NCI-H2107 treated with DMSO at 0.1 percent for 48 hours (cell line): ENCODE measurements around the gene LRRC63.
"Not testable (repeated sequence)": the region's sequence is repeated elsewhere in the genome, so short reads cannot be mapped to it uniquely, and the experiment has no call there.

Experiments
- DNase-seq: peaks from one replicate; lab custom pipeline; 2025; ENCODE audit not compliant: unreplicated experiment; lab: John Stamatoyannopoulos, UW

Gene LRRC63, protein sequence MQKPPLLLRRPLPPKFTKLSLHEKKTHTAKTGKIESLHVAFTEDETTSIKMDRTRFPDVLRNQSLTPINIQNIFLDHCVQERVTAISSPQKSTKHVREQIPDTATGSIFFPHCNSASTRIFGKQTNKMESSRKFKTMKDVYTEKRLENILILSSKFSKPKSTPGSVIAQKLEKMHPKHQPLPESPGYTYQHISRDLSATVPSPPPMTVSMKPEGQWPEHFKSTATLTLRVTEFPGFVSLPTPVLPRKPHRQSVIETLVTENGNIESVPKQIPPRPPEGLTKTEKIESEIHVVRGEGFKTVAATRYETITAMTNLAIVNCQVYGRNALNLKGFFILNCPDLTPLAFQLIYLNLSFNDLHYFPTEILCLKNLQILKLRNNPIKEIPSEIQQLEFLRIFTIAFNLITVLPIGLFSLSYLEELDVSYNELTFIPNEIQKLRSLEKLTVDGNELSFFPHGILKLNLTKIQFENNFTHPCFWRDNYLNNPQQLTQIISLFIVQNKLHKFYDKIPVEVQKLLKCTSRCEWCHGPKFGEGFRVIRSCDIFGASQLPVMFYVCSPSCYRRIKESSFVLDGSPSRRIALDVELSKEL

GRCh38 chr13:46211483-46212351 is at the start of gene LRRC63:
LRRC63 (plus strand) TSS chr13:46211928; CDS start chr13:46213035, 1,107 bp downstream.
- DNase-seq: peak; percentile 42

GRCh38 chr13:46162741-46163140 is 49.0 kb upstream of the LRRC63 start:
- not testable (repeated sequence) for DNase-seq

GRCh38 chr13:46164661-46165060 is 47.1 kb upstream of the LRRC63 start:
- no peak for DNase-seq

DNA sequence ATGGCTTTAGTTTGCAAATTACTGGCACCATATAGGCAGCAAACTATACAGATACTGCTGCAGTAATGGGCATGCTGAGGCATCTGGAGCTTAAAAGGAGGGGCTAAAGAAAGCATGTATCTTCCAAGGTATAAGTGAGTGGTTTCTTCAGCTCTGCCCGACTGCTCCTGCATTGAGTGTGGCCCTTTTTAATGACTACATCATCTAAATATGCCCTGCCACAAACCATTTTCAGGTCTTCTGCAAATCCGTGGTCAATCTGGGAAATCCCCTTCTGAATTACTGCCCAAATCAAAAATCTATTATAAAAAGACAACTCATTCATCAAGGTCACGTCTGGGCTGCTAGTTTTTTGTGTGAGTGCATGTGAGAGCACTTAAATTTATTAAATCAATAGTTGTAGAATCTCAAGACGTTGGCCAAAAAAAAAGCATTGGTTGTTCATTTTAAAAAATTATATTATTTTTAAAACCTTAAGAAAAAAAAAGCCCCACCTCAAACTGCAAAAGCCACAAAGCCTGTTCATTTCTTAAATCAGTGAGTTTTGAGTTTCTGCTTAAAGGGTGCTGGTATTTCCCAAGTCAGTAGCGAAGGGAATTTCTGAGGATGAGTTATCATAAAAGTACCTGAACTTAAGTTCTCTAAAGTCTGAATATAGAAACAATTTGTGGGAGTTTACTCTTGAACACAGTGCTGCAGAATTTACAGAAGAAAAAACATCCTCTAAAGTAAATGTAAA is 46.1 kb upstream of the LRRC63 start:
- no peak for DNase-seq

GRCh38 chr13:46166224-46166584 is 45.5 kb upstream of the LRRC63 start:
- DNase-seq: no peak

- no peak for DNase-seq
Measured at GRCh38 chr13:46166947-46167610, 44.6 kb upstream of the LRRC63 start.

GRCh38 chr13:46168341-46168740 is 43.4 kb upstream of the LRRC63 start:
- DNase-seq: no peak

DNA sequence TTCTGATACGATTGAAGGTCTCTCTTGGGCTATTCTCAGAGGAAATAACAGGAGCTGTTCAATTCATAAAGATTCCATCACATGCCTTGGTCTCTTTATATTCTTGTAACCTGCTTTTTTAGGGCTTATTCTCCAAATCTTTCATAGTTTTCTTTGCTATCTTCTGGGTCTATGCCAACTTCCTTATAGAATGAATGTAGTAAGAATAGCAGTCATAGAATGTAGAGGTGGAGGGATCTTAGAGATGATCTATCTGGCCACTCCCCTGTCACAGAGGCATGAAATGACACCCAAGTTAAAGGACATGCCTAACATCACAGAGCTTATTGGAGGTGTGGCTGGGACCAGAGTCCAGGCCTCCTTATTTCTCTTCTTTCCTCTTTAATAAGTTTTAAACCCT is 42.9 kb upstream of the LRRC63 start:
- no peak for DNase-seq

- no peak for DNase-seq
Measured at GRCh38 chr13:46169758-46170157, 42.0 kb upstream of the LRRC63 start.

- DNase-seq: no peak
Measured at GRCh38 chr13:46170268-46170667, 41.5 kb upstream of the LRRC63 start.

DNA sequence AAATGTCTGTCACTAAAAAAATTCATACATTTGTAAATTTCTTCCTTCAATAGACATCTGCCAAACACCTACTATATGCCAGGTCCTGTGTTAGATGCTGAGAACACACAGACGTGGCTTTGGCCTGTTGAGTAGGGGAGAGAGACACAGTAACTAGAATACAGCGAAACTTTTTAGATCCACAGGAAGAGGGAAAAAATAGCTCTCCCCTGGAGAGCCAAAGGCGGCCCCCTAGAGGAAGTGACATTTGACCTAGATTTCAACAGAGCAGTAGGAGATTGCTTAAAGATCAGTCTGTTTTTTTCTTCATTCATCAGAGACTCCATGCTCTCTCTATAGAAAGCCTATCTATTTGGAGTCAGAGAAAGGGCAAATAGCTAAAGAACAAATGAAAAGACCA is 41.0 kb upstream of the LRRC63 start:
- no peak for DNase-seq

DNA sequence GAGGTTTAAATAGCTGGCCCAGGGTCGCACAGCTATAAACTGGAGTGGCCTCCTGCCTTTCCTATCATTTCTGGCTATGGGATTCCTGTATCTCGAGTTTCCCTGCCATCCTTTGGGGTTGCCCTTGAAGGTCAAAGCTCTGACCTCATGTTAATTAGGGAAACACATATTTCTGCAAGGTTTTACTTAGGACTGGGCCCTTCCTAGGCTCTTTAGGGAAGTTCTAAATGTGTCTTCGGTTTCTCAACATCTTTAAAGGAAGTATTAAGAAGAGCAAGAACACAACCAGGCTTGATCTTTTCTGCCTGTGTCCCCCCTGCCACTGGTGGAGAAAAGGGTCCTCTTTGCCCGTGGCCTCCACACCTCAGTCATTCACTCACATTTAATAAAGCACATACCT is 40.5 kb upstream of the LRRC63 start:
- DNase-seq: no peak

GRCh38 chr13:46171739-46172138 is 40.0 kb upstream of the LRRC63 start:
- DNase-seq: no peak

DNA sequence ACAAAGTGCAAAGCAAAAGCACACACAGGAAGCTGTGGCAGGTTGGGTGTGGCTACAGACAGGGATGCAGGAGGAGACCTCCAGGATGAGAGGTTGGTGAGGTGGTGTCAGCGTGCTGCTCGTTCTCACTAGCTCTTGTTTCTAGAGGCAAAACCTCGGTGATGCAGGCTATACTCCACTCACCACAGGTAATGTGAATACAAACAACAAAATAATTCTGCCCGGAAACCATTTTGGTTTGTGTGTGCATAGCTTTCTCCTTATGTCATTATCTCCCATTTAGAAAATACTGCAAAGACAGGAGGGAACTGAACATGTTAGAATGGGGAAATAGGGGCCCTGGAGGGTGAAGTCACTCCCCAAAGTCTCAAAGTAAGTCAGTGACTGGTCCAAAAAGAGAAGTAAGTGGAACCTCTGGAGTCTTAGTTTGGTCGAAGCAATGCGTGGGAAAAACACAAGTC is 39.2 kb upstream of the LRRC63 start:
- DNase-seq: no peak

DNA sequence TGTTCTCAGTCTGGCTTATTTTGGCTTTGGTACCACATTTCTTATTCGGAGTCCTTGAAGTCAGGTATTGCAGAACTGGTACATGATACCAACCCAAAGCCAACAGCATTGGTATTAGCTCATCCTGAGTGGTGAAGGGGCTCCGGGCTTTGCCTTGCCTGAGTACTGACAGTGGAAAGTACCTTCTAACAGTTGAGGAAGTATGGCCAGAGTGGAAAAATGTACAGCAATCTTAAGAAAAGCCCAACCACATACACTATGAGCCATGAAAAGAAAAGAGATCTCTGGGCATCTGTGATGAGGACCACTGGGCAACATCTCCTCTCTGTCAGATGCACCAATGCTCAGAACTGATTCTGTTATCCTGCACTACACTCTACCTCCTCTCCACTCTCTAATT is 38.1 kb upstream of the LRRC63 start:
- DNase-seq: no peak

- no peak for DNase-seq
Measured at GRCh38 chr13:46176756-46177155, 35.0 kb upstream of the LRRC63 start.

GRCh38 chr13:46178143-46178542 is 33.6 kb upstream of the LRRC63 start:
- DNase-seq: no peak

- no peak for DNase-seq
Measured at GRCh38 chr13:46178821-46179220, 32.9 kb upstream of the LRRC63 start.

DNA sequence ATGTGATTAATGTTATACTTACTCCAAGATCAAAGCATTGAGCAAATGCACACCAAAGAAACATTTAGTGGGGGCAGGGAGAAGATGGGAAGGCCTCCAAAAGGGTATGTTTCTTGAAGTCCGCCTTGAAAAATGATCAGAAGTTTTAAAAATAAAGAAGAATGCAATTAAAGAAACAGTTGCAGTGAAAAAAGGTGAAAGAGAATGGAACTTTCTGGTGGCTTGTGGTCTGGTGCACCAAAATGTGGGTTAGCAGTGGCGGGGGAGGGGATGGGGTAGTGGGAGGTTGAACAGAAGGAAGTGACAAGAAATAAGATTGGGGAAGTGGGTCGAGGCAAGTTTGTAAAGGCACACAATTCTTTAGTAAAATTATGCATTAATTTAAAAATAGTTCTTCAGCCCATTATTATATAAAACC is 32.2 kb upstream of the LRRC63 start:
- DNase-seq: no peak

- no peak for DNase-seq
Measured at GRCh38 chr13:46179969-46180763, 31.6 kb upstream of the LRRC63 start.
